ENCODE data around the gene GRIA2.

GRCh38 chr4:157184300-157184699 lies 36.2 kb upstream of the GRIA2 start:
- no peak for TF ChIP-seq CTCF (conservative IDR thresholded peaks at IDR 0.05; ENCODE audit: low read depth, low read length)
- no peak for TF ChIP-seq EZH2 (IDR thresholded peaks at IDR 0.05; ENCODE audit: borderline replicate concordance, low read depth, low read length, poor library complexity, severe bottlenecking)
